ENCODE data around the gene CEP72.

DNA sequence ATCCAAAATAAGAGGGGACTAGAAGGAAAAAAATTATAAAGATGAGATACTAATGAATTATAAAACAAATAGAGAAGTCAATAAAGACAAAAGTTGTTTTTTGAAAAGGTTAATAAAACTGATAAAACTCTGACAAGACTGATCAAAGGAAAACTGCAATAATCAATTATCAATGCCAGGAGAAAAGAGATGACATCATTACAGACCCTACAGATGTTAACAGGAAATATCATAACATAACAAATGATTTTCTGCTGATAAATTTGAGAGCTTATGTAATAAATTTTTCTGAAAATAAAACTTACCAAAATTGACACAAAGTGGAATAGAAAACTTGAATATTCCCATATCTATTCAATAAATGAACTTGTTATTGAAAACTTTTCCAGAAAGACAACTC lies 34.3 kb upstream of the CEP72 start:
- TF ChIP-seq, protein P1, sequence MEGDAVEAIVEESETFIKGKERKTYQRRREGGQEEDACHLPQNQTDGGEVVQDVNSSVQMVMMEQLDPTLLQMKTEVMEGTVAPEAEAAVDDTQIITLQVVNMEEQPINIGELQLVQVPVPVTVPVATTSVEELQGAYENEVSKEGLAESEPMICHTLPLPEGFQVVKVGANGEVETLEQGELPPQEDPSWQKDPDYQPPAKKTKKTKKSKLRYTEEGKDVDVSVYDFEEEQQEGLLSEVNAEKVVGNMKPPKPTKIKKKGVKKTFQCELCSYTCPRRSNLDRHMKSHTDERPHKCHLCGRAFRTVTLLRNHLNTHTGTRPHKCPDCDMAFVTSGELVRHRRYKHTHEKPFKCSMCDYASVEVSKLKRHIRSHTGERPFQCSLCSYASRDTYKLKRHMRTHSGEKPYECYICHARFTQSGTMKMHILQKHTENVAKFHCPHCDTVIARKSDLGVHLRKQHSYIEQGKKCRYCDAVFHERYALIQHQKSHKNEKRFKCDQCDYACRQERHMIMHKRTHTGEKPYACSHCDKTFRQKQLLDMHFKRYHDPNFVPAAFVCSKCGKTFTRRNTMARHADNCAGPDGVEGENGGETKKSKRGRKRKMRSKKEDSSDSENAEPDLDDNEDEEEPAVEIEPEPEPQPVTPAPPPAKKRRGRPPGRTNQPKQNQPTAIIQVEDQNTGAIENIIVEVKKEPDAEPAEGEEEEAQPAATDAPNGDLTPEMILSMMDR (conservative IDR thresholded peaks at IDR 0.05; ENCODE audit: low read depth, low read length), result no peak
- TF ChIP-seq EZH2phosphoT487 (IDR thresholded peaks at IDR 0.05; ENCODE audit: borderline replicate concordance, low read length) (no peak), EZH2 (IDR thresholded peaks at IDR 0.05; ENCODE audit: low read length, unreplicated experiment) (no peak)
